ENCODE data around the gene RFT1.

- no peak for TF ChIP-seq POLR2A (IDR thresholded peaks at IDR 0.05)
- TF ChIP-seq CTCF (IDR thresholded peaks at IDR 0.05): no peak
These were observed 32.3 kb downstream of the RFT1 start for GRCh38 chr3:53097887-53098286.

Data from uterus (tissue), 2 donors.